H1 (cell line): Measurements from ENCODE around the gene EPHA6. TPM values are rescaled to one million over a fixed set of nuclear protein-coding genes. Genes with fewer than 3 reads are reported as not detected.

Source experiments
- CTCF ChIA-PET: fragments of 300-600 bp; sonication (Branson Sonifier 250); formaldehyde crosslinking; loops from one replicate; lab custom pipeline; 2021; ENCODE audit not compliant: partially characterized antibody; lab: Charles Lee
- POLR2A ChIA-PET: fragments of 300-600 bp; sonication (Branson Sonifier 250); formaldehyde crosslinking; loops from one replicate; lab custom pipeline; 2021; ENCODE audit warnings: inconsistent platforms; ENCODE audit not compliant: partially characterized antibody; lab: Charles Lee
- DNase-seq, 2 experiments: peaks; one replicate each; pipeline versions ENCODE4 v3.0.0 to v3.0.0-alpha.2; 2010 to 2022; ENCODE audit warnings: low spot score in 2 of 2, low read depth in 1 of 2, mixed read lengths in 1 of 2
- FAIRE-seq: peaks from 2 replicates; lab custom pipeline; 2011; peaks lifted over from hg19 to GRCh38; lab: Jason Lieb, UNC
- H2AFZ ChIP-seq: 2 replicates; pipeline ENCODE4 v1.8.1; 2012; ENCODE audit warnings: low read length, inconsistent platforms
- H2AK5ac ChIP-seq: 2 replicates; pipeline ENCODE4 v1.6.1; 2013; ENCODE audit warnings: low read depth, low read length
- H2BK120ac ChIP-seq: replicated peaks from 2 replicates; pipeline ENCODE3; 2013; ENCODE audit warnings: low read depth, low read length, inconsistent platforms
- H2BK12ac ChIP-seq: 2 replicates; pipeline ENCODE4 v1.6.1; 2013; ENCODE audit warnings: low read depth, low read length
- H2BK15ac ChIP-seq: 2 replicates; pipeline ENCODE4 v1.6.1; 2013; ENCODE audit warnings: low read length
- H2BK20ac ChIP-seq: 2 replicates; pipeline ENCODE4 v1.6.1; 2013; ENCODE audit warnings: low read length
- H2BK5ac ChIP-seq: 2 replicates; pipeline ENCODE4 v1.6.1; 2013; ENCODE audit warnings: low read depth, low read length
- H3K14ac ChIP-seq: 2 replicates; pipeline ENCODE4 v1.6.1; 2013; ENCODE audit warnings: inconsistent platforms; ENCODE audit not compliant: insufficient read length
- H3K18ac ChIP-seq: 2 replicates; pipeline ENCODE4 v1.6.1; 2013; ENCODE audit warnings: low read length; ENCODE audit errors: extremely low read depth
- H3K23ac ChIP-seq: 2 replicates; pipeline ENCODE4 v1.6.1; 2013; ENCODE audit warnings: inconsistent platforms; ENCODE audit not compliant: insufficient read length
- H3K23me2 ChIP-seq: 2 replicates; pipeline ENCODE4 v1.6.1; 2013; ENCODE audit warnings: low read depth, low read length
- H3K27ac ChIP-seq: 2 replicates; pipeline ENCODE4 v1.6.1; 2011; ENCODE audit warnings: low read depth, low read length, inconsistent platforms
- H3K27me3 ChIP-seq, 4 experiments: replicated peaks in 1 of 4; 1 replicate in 1 of 4; 2 replicates in 3 of 4; pipeline versions ENCODE4 v1.6.1 to v1.8.1; 2011 to 2013; ENCODE audit warnings: low read length in 3 of 4, mild to moderate bottlenecking in 3 of 4, inconsistent platforms in 2 of 4, mixed read lengths in 2 of 4, moderate library complexity in 1 of 4; ENCODE audit not compliant: control insufficient read depth in 3 of 4, insufficient read depth in 3 of 4; ENCODE audit errors: extremely low read depth in 1 of 4
- H3K36me3 ChIP-seq, 4 experiments: 2 replicates each; pipeline versions ENCODE4 v1.6.1 to v1.8.1; 2011 to 2013; ENCODE audit warnings: mild to moderate bottlenecking in 4 of 4, low read length in 3 of 4, moderate library complexity in 2 of 4, control low read depth in 1 of 4, inconsistent platforms in 1 of 4; ENCODE audit not compliant: insufficient read depth in 4 of 4, control insufficient read depth in 2 of 4
- H3K4ac ChIP-seq: replicated peaks from 2 replicates; pipeline ENCODE3; 2013; ENCODE audit warnings: low read length, low read depth, mixed read lengths, inconsistent platforms; ENCODE audit not compliant: insufficient read length
- H3K4me1 ChIP-seq, 4 experiments: replicated peaks in 1 of 4; 1 replicate in 1 of 4; 2 replicates in 3 of 4; pipeline versions ENCODE4 v1.6.1 to v1.8.1; 2011 to 2013; ENCODE audit warnings: low read length in 3 of 4, inconsistent platforms in 2 of 4, mixed read lengths in 1 of 4; ENCODE audit not compliant: insufficient read depth in 4 of 4, control insufficient read depth in 3 of 4
- H3K4me2 ChIP-seq, 2 experiments: 2 replicates each; pipeline versions ENCODE4 v1.6.1 to v1.8.1; 2011 to 2013; ENCODE audit warnings: low read depth in 2 of 2, low read length in 2 of 2, control low read depth in 1 of 2, inconsistent platforms in 1 of 2, mild to moderate bottlenecking in 1 of 2; ENCODE audit not compliant: insufficient read depth in 1 of 2
- H3K4me3 ChIP-seq, 4 experiments: fragments of 200-600, 300-600 bp in 1 of 4; sonication (generic), shearing (Covaris generic), sonication (Bioruptor Twin) in 1 of 4; 2 replicates each; pipeline versions ENCODE4 v1.5.1 to v1.8.1; 2011 to 2016; ENCODE audit warnings: low read length in 4 of 4, low read depth in 3 of 4, control low read depth in 2 of 4, inconsistent platforms in 2 of 4, mild to moderate bottlenecking in 2 of 4, mixed read lengths in 1 of 4, moderate library complexity in 1 of 4; ENCODE audit not compliant: insufficient read depth in 2 of 4; ENCODE audit errors: extremely low read depth in 1 of 4
- H3K56ac ChIP-seq: replicated peaks from 2 replicates; pipeline ENCODE3; 2013; ENCODE audit warnings: low read depth, mild to moderate bottlenecking, mixed read lengths, low read length, inconsistent platforms; ENCODE audit not compliant: insufficient read length
- H3K79me1 ChIP-seq: 2 replicates; pipeline ENCODE4 v1.6.1; 2013; ENCODE audit warnings: low read depth, low read length, control low read depth
- H3K79me2 ChIP-seq, 2 experiments: 2 replicates each; pipeline versions ENCODE4 v1.6.1 to v1.8.1; 2012 to 2013; ENCODE audit warnings: low read length in 2 of 2, mild to moderate bottlenecking in 2 of 2, inconsistent platforms in 1 of 2; ENCODE audit not compliant: insufficient read depth in 2 of 2, control insufficient read depth in 1 of 2
- H3K9ac ChIP-seq, 4 experiments: replicated peaks in 1 of 4; 1 replicate in 1 of 4; 2 replicates in 3 of 4; pipeline versions ENCODE4 v1.6.1 to v1.8.1; 2011 to 2013; ENCODE audit warnings: low read depth in 3 of 4, low read length in 3 of 4, control low read depth in 2 of 4, mild to moderate bottlenecking in 2 of 4, moderate library complexity in 2 of 4, inconsistent platforms in 1 of 4; ENCODE audit errors: extremely low read depth in 1 of 4
- H3K9me3 ChIP-seq, 2 experiments: 2 replicates each; pipeline versions ENCODE4 v1.6.1 to v1.8.1; 2012 to 2013; ENCODE audit warnings: mild to moderate bottlenecking in 2 of 2, moderate library complexity in 2 of 2, control low read depth in 1 of 2, inconsistent platforms in 1 of 2, low read depth in 1 of 2, low read length in 1 of 2, mixed read lengths in 1 of 2; ENCODE audit not compliant: insufficient read depth in 2 of 2
- H4K20me1 ChIP-seq, 2 experiments: replicated peaks in 1 of 2; 2 replicates each; pipeline versions ENCODE3 to v1.8.1; 2011 to 2013; ENCODE audit warnings: inconsistent platforms in 2 of 2, low read length in 2 of 2, mild to moderate bottlenecking in 1 of 2; ENCODE audit not compliant: insufficient read depth in 2 of 2, control insufficient read depth in 1 of 2
- H4K5ac ChIP-seq: 2 replicates; pipeline ENCODE4 v1.6.1; 2013; ENCODE audit warnings: low read length, low read depth, mixed read lengths, inconsistent platforms; ENCODE audit not compliant: insufficient read length
- H4K8ac ChIP-seq: 2 replicates; pipeline ENCODE4 v1.8.0; 2013; ENCODE audit warnings: mild to moderate bottlenecking, moderate library complexity, low read length, inconsistent platforms; ENCODE audit not compliant: insufficient read depth; ENCODE audit errors: extremely low read depth
- H4K91ac ChIP-seq: replicated peaks from 2 replicates; pipeline ENCODE3; 2013; ENCODE audit warnings: low read length, mixed read lengths, inconsistent platforms; ENCODE audit not compliant: insufficient read length
- ASH2L ChIP-seq: fragments of 200-600, 300-600 bp; sonication (generic); IDR thresholded peaks from one replicate; pipeline ENCODE4 v1.7.1; 2017; ENCODE audit warnings: low read length
- BACH1 ChIP-seq: IDR thresholded peaks from 2 replicates; pipeline ENCODE4 v1.6.1; 2012; ENCODE audit warnings: low read length, improper control_type of control experiment
- BRCA1 ChIP-seq: IDR thresholded peaks from 2 replicates; pipeline ENCODE4 v1.6.1; 2012; ENCODE audit warnings: low read depth, low read length, improper control_type of control experiment
- CHD2 ChIP-seq: IDR thresholded peaks from 2 replicates; pipeline ENCODE4 v1.6.1; 2012; ENCODE audit warnings: low read length, improper control_type of control experiment
- EP300 ChIP-seq, 2 experiments: IDR thresholded peaks; 1 replicate in 1 of 2; 2 replicates in 1 of 2; pipeline ENCODE4 v1.6.1; 2011 to 2012; ENCODE audit warnings: low read depth in 2 of 2, low read length in 2 of 2, mild to moderate bottlenecking in 2 of 2, borderline replicate concordance in 1 of 2, inconsistent platforms in 1 of 2, moderate library complexity in 1 of 2
- JUN ChIP-seq: IDR thresholded peaks from 2 replicates; pipeline ENCODE4 v1.6.1; 2011; ENCODE audit warnings: low read depth, mild to moderate bottlenecking, improper control_type of control experiment, low read length
- MAX ChIP-seq: IDR thresholded peaks from 2 replicates; pipeline ENCODE4 v1.6.1; 2012; ENCODE audit warnings: inconsistent platforms
- RAD21 ChIP-seq, 2 experiments: IDR thresholded peaks in 1 of 2; conservative IDR thresholded peaks in 1 of 2; 2 replicates each; pipeline ENCODE4 v1.6.1; 2011; ENCODE audit warnings: low read depth in 2 of 2, low read length in 2 of 2, improper control_type of control experiment in 1 of 2, inconsistent platforms in 1 of 2, mild to moderate bottlenecking in 1 of 2, moderate library complexity in 1 of 2
- RBBP5 ChIP-seq: IDR thresholded peaks from 2 replicates; pipeline ENCODE4 v1.7.1; 2012; ENCODE audit warnings: low read depth, mild to moderate bottlenecking, inconsistent platforms, low read length, moderate library complexity, borderline replicate concordance
- SIN3A ChIP-seq, 2 experiments: IDR thresholded peaks in 1 of 2; conservative IDR thresholded peaks in 1 of 2; 2 replicates each; pipeline ENCODE4 v1.6.1; 2011 to 2012; ENCODE audit warnings: low read length in 2 of 2, improper control_type of control experiment in 1 of 2, low read depth in 1 of 2, mild to moderate bottlenecking in 1 of 2
- SUZ12 ChIP-seq: fragments of 200-600 bp; sonication (generic); IDR thresholded peaks from 2 replicates; pipeline ENCODE4 v1.6.1; 2012; ENCODE audit warnings: mild to moderate bottlenecking, inconsistent platforms, low read length, moderate library complexity, mixed read lengths
- WGBS, 2 experiments: shearing (Covaris generic) in 1 of 2; methylation state at CpG; one replicate each; pipeline versions ENCODE4 v1.1.6 to v1.1.7; 2013 to 2015; ENCODE audit warnings: low lambda C conversion rate in 2 of 2, mixed read lengths in 2 of 2, inconsistent platforms in 1 of 2, low coverage in 1 of 2, missing lambda C conversion rate in 1 of 2; ENCODE audit not compliant: insufficient replicate concordance in 2 of 2, insufficient coverage in 1 of 2, insufficient read length in 1 of 2; ENCODE audit errors: extremely low coverage in 1 of 2, missing lambda C conversion rate in 1 of 2; 5-methylcytosine and 5-hydroxymethylcytosine counted together
- polyA plus RNA-seq, 7 experiments: library from polyadenylated mRNA; depleted of rRNA in 3 of 7; stranded (reverse) in 5 of 7; unstranded in 2 of 7; fragments of >200 nt in 5 of 7; fragments of 200-250 nt in 2 of 7; gene quantifications; 1 replicate in 5 of 7; 2 replicates in 1 of 7; 4 replicates in 1 of 7; pipeline versions ENCODE4 v1.2.1 to v1.2.3, GENCODE V29; 2011 to 2013; ENCODE audit warnings: missing spikeins in 2 of 7, mixed read lengths in 2 of 7
- total RNA-seq: library from RNA; stranded (reverse); fragmentation: NEBNext Ultra II Directional; extraction: Animal tissue kit (Norgen Biotek cat#: 25700); gene quantifications from 2 replicates; pipeline ENCODE4 v1.2.1, GENCODE V29; 2021

Gene EPHA6
- total and polyA plus RNA-seq, 2 of the 8 experiments (the other 6 are each of a cell fraction or from before 2014, with no cell fraction given): 0.83 to 3.2 TPM

DNA sequence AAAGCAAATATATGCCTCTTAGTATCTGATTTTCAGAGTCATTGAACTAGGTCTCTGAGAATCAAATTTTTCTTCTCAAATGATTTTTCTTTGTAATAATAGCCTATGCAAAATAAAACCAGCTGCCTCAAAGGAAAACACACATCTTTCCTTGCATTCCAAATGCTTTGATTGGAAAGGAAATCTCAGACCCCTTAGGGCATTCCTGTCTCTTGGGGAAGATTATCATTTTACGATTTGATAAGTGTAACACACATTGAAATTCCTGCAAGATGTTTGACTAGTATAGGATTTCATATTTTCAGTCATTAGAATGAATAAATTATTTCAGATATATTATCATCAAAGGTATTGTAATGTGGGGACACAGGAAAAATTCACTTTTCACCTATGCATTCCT is 244.8 kb downstream of the EPHA6 start:
- no peak overlapping the region for H2BK120ac ChIP-seq

More for the DNA sequence above, 244.8 kb downstream of the EPHA6 start:
- H2BK15ac ChIP-seq: no peak overlapping the region
- no peak overlapping the region for H3K4ac ChIP-seq
- H3K36me3 ChIP-seq: no peaks in the 10 kb centered on the region
- no peak overlapping the region for H2AK5ac ChIP-seq
- ChIA-PET CTCF (no interaction called here), POLR2A (no interaction called here)
- no peaks in the 10 kb centered on the region for H3K23me2 ChIP-seq
- H2BK5ac ChIP-seq: no peak overlapping the region
- no peak overlapping the region for H3K18ac ChIP-seq
- H2BK12ac ChIP-seq: no peak overlapping the region
- TF ChIP-seq JUN (no peak), CHD2 (no peak), RBBP5 (no peak), SUZ12 (no peak), EP300 (IDR thresholded peaks at IDR 0.05; ENCODE audit: borderline replicate concordance in 1 of 2, low read depth in 2 of 2, low read length in 2 of 2) (no peak), BRCA1 (no peak), MAX (no peak), RAD21 (IDR thresholded peaks at IDR 0.05 in 1 of 2, conservative IDR thresholded peaks at IDR 0.05 in 1 of 2; ENCODE audit: low read depth in 2 of 2, low read length in 2 of 2) (no peak), ASH2L (no peak), SIN3A (conservative IDR thresholded peaks at IDR 0.05 in 1 of 2, IDR thresholded peaks at IDR 0.05 in 1 of 2; ENCODE audit: low read depth in 1 of 2, low read length in 2 of 2) (no peak), BACH1 (no peak)
- H4K5ac ChIP-seq: no peak overlapping the region
- WGBS, 2 experiments: 91% methylated on average over 1 of the region's 1 CpG; no CpG with 5 or more reads in 1 of the 2 experiments
- FAIRE-seq (no peak), DNase-seq (no peak)
- H3K14ac ChIP-seq: no peak overlapping the region
- no peak overlapping the region for H3K9ac ChIP-seq
- no peak overlapping the region for H3K23ac ChIP-seq
- H3K9me3 ChIP-seq: no peaks in the 10 kb centered on the region
- H4K20me1 ChIP-seq: no peaks in the 10 kb centered on the region
- no peaks in the 10 kb centered on the region for H3K4me1 ChIP-seq
- no peak overlapping the region for H2BK20ac ChIP-seq
- no peak overlapping the region for H4K91ac ChIP-seq
- no peak overlapping the region for H3K4me2 ChIP-seq
- H4K8ac ChIP-seq: no peak overlapping the region
- no peaks in the 10 kb centered on the region for H3K79me2 ChIP-seq
- H3K27ac ChIP-seq: no peak overlapping the region
- H3K27me3 ChIP-seq: no peaks in the 10 kb centered on the region
- no peak overlapping the region for H2AFZ ChIP-seq
- H3K79me1 ChIP-seq: no peaks in the 10 kb centered on the region
- no peak overlapping the region for H3K4me3 ChIP-seq
- H3K56ac ChIP-seq: no peak overlapping the region
